Anterior cingulate cortex (tissue), 58 donors: ENCODE data around the gene AFF1.

Source experiments
- DNase-seq, 58 donors: peaks; one replicate each; lab custom pipeline; 2025; lab: John Stamatoyannopoulos, UW

Gene AFF1

DNA sequence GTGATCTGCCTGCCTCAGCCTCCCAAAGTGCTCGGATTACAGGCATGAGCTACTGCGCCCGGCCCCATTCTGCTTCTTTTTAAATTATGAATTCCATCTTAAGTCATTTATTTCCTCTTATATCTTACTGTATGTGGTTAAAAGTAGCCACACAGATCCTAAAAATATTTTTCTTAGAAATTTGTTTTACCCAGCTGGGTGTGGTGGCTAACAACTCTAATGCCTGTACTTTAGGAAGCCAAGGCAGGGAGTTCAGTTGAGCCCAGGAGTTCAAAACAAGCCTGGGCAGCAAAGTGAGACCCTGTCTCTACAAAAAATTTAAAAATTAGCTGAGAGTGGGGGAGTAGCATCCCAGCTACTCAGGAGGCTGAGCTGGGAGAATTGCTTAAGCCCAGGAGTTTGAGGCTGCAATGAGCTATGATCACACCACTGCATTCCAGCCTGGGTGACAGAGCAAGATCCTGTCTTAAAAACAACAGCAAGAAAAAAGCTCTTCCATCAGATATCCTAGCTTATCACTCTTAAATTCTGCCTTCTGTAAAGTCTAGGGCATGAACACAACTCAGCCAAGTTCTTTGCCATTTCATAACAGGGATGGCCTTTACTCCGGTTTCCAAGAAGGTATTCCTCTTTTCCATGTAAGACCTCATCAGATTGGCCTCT lies 15.1 kb upstream of the AFF1 start:
- no peak for DNase-seq

DNA sequence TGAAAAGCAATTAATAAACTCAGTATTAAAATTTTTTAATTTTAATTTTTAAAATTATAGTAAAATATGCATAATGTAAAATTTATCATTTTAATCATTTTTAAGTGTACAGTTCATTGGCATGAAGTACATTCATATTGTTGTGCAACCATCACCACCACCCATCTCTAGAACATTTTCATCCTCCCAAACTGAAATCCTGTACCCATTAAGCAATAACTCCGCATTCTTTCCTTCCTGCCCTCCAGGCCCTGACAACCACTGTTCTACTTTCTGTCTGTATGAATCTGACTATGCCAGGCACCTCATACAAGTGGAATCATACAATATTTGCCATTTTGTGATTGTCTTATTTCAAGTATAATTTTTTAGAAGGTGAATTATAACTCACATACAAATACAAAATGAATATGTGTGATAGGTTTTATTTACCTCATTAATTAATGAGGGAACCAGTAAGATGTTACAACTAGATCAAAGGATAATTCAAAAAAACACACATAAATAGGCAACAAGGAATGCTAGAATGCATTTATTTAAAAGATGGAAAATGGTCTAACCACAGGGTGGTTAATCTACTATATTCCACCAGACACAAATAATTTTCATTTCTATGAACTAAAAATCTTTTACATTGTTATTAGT lies 13.1 kb upstream of the AFF1 start:
- DNase-seq, result no peak

DNA sequence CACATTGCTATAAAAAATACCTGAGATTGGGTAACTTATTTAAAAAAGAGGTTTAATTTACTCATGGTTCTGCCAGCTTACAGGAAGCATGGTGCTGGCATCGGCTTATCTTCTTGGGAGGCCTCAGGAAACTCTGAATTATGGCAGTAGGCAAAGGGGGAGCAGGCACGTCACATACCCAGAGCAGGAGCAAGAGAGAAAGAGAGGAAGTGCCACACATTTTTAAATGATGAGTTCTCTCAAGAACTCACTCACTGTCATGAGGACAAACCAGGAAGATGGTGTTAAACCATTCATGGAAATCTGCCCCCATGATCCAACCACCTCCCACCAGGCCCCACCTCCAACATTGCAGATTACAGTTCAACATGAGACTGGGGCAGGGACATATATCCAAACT lies 10.0 kb upstream of the AFF1 start:
- no peak for DNase-seq

DNA sequence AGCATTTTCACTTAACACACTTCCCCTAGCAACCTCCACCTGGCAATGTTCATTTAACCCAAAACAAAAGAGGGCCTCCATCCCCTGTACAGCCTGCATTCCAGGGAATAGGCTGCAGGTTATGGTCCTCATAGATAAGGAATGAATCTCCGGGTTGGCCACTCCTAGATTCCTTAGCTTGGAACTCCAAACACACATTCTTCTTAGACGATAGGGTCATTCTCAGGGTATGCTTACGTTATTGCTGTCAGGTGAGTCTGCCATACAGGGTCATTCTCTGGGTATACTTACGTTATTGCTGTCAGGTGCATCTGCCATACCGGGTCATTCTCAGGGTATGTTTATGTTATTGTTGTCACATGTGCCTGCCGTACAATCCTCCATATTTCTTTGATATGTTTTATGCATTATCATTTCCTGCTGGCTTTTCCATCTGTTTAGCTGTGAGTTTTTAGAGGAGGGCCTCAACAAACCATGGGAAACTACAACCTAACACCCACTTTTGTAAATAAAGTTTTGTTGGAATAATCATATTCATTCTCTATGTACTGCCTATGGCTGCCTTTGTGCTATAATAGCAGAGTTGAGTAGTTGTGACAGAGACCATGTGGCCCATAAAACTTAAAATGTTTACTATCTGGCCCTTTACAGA lies 8.2 kb upstream of the AFF1 start:
- no peak for DNase-seq

DNA sequence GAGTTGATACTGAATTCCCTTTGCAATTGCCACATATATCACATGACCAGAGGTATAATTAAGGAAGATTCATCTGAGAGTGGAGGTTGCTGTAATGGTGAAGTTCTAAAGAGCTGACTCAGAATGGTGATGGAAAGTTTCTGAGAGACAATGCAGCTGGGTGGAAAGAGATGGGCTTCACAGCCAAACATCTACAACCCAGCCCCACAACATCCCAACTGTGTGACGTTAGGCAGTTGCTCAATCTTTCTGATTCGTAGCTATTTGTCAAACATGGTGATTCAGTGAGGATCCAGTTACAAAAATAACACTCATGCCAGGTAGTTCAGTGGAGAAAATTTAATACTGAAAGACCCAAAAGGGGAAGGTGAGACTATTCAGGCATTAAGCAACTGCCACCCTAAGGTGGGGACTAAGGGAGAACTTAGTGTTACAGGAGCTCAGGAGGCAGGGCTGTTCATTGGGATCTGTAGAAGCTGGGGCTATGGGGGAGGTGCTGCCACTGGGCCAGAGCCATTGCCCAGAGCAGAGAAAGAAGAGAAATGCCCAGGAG lies 6.9 kb upstream of the AFF1 start:
- no peak for DNase-seq

DNA sequence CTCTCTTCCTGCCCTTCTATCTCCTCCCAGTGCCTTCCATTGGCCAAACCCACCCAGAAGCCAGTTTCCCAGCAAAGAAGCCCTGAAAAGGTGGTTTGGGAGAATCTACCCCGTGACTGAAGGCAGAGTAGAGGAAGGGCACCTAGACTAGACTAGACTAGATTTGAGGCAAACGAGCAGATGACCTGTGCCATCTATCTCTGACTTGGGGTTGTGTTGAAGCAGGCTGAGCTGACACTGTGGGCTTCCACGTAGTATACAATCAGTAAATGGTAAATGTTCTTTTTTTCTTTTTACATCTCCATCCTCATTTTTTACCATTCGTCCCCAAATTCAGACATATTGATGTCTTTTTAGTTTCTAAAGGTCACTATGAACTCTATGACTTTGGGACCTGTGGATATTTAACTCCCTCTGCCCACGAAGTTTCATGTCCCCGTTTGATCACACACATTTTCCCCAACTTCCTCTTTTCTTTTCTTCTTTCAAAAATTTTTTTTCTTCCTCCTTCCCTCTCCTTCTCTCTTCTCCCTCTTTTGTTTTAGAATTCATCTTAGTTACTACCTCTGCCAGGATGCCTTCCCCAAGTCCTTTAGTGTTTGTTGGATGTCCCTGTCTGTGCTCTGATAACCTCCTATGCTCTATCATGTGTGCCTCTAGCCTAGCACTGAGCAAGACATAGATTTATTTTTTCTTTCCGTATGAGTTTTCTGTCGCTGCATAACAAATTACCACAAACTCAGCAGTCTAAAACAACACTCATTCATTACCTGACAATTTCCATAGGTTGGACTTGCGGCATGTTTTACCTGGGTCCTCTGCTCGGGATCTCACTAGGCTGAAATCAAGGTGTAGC lies 6.2 kb upstream of the AFF1 start:
- no peak for DNase-seq

DNA sequence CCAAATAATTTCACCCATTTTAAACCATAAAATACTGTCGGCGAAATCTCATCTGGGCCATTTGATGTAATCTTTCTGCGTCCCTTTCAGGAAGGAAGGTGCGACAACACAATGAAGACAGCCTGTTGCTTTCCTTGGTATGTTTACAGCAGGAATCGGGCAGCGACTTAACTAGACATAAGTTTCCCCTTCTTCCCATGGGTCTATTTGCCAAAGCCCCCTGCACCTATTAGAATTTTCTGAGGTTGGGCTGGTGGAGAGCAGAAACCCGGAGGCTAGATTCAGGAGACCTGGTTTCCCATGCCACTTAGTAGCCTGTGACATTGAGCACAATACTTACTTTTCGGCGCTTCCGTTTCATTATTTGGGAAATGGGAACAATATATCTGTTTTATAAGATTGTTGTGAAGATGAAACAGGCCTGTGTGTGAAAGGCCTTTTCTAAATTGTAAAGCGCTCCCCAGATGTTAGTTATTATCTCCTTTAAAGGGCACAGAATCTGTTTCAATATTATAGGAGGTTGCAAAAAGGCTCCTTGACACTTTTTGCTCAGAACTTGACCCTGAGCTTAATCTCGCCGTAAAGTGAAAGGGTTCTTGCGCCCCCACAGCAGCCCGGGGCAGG lies 552 bp upstream of the AFF1 start:
- peak in 7 of 58 donors; percentile 2 to 50 (median 28) for DNase-seq

DNA sequence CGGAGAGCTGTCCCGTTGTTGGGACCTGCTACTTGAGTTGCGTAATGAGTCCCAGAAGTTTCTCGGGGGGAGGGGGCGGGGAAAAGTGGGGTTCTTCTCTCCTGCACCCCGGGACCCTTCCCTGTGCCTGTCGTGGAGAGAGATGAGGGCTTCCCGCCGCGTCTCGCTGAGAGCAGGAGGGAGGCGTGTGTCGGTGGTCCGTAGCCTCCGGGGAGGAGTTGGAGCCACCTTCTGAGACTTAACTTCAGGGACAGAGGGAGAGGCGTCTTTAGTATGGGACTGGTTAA lies 698 bp downstream of the AFF1 start:
- DNase-seq, result peak in 12 of 58 donors; percentile 13 to 56 (median 36)

DNA sequence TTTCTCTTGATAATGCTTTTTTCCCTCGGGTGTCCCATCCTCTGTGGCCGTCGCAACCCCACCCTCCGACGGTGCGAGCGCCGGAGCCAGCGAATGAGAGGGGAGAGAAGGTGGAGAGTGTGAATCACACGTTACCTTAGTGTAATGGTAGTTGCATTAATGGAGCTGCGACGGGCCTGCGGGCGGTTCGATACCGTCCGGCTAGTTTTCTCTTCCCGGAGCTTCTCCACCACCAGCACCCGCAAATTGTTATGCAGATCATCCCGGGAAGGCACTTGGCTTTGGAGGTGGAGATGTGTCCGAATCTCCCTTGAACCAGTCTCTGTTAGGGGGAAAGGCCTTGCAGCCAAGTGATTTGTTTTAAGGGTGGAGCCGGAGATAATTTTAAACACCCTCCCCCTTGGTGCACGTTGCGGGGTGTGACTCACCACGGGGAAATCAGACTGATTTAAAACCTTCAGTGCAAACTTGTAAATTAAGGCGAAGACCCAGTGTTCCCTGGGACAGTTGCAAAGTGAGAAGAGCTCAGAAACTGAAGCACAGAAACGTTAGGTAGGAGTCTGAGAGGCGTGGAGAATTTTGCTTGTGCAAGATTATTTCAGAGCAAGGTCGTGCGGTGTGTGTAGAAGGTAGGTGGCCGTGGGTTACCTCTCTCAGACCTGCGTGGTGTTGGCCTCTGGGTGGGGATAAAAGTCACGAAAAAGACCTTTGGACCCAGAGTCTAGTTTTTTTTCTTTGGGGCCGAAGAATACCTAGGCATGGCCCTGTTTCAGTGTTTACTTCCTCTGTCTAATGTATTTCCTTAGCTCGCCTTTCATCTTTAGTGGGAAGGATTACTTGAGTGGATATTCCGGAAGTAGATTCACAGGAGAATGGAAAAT lies 1.3 kb downstream of the AFF1 start:
- peak in 14 of 58 donors; percentile 3 to 54 (median 28) for DNase-seq

DNA sequence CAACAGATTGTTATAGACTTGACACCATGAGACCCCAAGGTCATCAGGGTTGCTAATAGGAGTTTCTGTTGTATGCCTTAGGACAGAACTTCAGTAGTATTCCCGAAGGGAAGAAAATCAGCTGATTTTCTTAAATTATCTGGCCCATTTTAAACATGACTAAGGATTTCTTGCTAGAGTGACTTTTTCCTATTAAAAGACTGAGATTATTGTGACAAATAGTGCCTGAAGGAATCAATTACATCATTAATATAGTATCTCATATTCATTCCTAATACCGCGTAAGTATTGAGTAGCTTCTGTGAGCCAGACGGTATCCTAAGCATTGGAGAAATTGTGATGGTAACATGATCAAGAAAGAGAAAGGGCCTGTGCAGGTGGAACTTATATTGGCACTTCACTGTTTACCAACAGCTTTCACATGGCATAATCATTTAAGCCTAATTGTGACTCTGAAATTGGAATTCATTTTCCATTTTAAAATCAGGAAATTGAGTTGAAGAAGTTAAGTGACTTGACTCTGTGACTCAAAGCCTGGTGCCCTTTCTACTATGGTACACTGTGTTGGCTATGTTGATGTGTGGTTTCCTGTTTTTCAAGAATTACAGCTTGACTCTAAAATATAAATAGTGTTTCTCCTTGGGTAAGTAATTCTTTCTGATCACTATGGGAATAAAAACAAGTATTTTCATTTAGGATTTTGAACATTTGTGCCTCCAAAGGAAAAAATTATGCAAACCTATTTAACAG lies 4.1 kb downstream of the AFF1 start:
- DNase-seq, result no peak

DNA sequence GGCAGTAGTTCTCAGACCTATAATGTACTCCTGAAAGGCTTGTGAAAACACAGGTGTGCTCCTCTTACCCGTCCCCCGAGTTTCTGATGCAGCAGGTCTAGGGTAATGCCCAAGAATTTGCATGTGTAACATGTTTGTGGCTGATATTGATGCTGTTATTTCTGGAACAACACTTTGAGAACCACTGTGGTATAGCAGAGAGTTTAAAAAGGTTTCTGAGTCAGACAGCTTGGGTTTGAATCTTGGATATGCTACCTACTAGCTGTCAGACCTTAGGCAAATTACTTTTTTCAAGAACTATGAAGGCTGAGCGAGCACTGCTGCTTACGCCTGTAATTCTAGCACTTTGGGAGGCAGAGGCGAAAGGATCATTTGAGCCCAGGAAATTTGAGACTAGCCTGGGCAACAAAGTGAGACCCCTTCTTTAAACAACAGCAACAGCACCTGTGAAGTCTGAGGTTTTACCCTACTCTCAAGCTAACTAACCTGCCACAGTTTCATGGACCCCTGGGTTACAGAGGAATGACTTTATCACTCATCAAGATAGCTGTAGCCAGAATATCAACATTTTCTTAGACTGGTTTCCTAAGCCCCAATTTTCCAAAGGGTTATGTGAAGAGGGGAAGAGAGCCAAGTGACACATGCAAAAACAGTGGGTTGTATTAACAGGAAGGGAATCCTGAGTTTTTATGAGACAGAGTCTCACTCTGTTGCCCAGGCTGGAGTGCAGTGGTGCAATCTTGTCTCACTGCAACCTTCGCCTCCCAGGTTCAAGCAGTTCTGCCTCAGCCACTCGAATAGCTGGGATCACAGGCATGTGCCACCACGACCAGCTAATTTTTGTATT lies 5.1 kb downstream of the AFF1 start:
- no peak for DNase-seq

DNA sequence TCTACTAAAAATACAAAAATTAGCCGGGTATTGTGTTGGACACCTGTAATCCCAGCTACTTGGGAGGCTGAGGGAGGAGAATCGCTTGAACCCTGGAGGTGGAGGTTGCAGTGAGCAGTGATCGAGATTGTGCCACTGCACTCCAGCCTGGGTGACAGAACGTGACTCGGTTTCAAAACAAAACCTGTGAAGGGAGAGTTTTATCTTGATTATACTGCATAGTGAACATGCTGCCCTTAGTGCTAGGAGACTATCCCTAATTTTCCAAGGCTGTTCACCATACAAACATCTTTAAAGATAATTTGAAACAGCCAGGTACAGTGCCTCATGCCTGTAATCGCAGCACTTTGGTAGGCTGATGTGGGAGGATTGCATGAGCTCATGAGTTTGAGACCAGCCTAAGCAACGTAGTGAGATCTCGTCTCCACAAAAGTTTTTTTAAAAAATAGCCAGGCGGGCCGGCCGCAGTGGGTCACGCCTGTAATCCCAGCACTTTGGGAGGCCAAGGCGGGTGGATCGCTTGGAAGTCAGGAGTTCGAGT lies 6.2 kb downstream of the AFF1 start:
- DNase-seq, result no peak

DNA sequence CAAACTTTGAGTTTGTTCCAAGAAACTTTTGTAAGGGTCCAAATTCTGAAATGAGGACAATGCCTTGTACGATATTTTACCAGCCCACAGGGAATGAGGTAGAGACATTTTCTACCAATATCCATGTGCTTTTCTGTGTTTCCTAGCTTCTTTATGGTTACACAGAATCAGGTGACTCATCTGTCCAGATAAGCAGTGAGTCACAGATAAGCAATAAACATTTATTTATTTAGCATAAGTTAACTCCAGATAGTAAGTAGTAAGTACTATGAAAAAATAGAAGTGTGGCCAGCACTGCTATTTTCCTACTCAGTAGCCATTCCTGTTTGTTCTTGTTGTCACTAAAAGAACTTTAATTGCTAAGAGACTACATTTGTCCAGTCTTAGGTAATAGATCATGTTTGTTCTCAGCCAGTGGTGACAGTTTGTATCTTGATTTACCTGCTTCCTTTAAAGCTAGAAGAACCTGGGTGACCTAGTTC lies 7.4 kb downstream of the AFF1 start:
- DNase-seq, result no peak

DNA sequence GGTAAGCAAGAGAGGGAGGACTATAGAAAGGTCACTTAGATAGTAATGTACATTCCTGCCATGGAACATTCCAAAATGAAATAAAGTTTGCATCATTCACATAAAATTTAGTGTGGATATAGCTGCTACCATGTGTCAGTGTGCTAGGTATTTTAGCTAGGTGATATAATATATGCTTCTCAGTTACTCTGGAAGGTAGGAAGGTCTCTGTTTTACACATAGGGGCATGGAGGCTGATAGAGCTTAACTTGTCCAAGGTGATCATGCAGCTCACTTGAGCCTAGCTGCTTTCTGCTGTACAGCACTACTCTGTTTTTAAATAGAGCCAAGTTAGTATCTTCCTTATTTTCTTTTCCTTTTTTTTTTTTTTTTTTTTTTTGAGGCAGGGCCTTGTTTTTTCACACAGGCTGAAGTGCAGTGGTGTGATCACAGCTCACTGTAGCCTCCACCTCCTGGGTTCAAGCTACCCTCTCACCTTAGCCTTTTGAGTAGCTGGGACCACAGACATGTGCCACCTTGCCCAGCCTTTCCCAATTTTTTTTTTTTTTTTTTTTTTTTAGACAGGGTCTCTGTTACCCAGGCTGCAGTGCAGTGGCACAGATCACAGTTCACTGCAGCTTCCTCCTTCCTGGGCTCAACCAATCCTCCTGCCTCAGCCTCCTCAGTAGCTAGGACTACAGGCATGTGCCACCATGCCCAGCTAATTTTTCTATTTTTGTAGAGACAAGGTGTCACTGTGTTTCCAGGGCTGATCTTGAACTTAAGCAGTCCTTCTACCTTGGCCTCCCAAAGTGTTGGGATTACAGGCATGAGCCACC lies 10.4 kb downstream of the AFF1 start:
- no peak for DNase-seq

DNA sequence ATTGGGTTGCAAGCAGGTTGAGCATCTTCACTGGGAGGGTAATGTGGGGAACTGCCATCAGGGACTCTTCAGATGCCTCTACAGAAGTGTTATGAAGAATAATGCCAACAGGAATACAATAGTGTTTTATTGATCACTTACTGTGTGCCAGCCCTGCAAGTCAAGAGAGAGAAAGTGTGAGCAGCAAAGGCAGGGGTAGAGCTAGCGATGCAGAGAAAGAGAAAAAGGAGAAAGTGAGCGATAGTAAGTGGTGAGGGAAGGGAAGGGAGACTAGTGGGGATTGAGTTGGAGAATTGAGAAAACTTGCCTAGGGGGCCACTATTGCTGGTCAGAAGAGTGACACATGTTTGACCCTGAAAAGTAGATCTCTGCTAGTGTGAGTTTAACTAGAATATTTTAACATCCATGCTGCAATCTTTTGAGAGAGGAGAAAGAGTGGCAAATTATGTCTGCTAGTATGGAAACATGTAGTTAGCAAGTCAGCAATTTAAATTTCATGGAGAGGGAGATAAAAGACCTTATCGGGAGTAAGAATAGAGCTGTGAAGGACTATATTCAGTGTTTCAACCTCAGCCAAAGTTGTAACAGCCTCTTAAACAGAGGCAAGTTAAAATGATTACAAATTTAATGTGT lies 12.2 kb downstream of the AFF1 start:
- DNase-seq, result no peak
